ENCODE data around the gene BOC. TPM values are rescaled to one million over a fixed set of nuclear protein-coding genes. Genes with fewer than 3 reads are reported as not detected.

Gene BOC
- total and polyA plus RNA-seq, 2 donors (not counting 1 experiment from before 2014, with no cell fraction given): 2.1 to 4.2 TPM

- DNase-seq (ENCODE audit: low read depth in 2 of 2): peak in 1 of 2 donors; percentile 29
- Histone ChIP-seq H3K4me3 (replicated peaks in 1 of 4; ENCODE audit: control extremely low read depth in 1 of 4, insufficient read depth in 1 of 4, low read depth in 3 of 4, low read length in 4 of 4) (no peak overlapping the region), H2AFZ (ENCODE audit: low read length) (no peak overlapping the region), H3K9me3 (ENCODE audit: control insufficient read depth, insufficient read depth, low read depth, low read length) (no peaks in the 10 kb centered on the region), H3K36me3 (ENCODE audit: control insufficient read depth, insufficient read depth, low read length) (no peaks in the 10 kb centered on the region), H3K4me2 (ENCODE audit: extremely low read depth, insufficient read depth, low read length) (no peak overlapping the region), H3K79me2 (ENCODE audit: control insufficient read depth, insufficient read depth, low read length) (no peaks in the 10 kb centered on the region), H3K9ac (ENCODE audit: insufficient read depth, low read length) (no peak overlapping the region), H3K27me3 (ENCODE audit: control insufficient read depth, insufficient read depth, low read length) (peaks cover 24% of the 10 kb centered on the region), H3K4me1 (ENCODE audit: control insufficient read depth, extremely low read depth, insufficient read depth, low read length) (no peaks in the 10 kb centered on the region), H3K27ac (ENCODE audit: insufficient read depth, low read length) (no peak overlapping the region), H4K20me1 (ENCODE audit: control insufficient read depth, extremely low read depth, insufficient read depth, low read length) (no peaks in the 10 kb centered on the region)
- TF ChIP-seq CTCF (conservative IDR thresholded peaks at IDR 0.05 in 1 of 2, IDR thresholded peaks at IDR 0.05 in 1 of 2; ENCODE audit: low read depth in 1 of 2, low read length in 2 of 2) (no peak), EZH2 (IDR thresholded peaks at IDR 0.05; ENCODE audit: low read length, missing control alignments) (no peak)
These were observed 32.0 kb upstream of the BOC start for GRCh38 chr3:113179235-113179824.

- no peaks in the 10 kb centered on the region for H3K79me2 ChIP-seq (ENCODE audit: control insufficient read depth, insufficient read depth, low read length)
- H3K9ac ChIP-seq (ENCODE audit: insufficient read depth, low read length): no peak overlapping the region
- H3K27ac ChIP-seq (ENCODE audit: insufficient read depth, low read length): no peak overlapping the region
- no peaks in the 10 kb centered on the region for H3K4me1 ChIP-seq (ENCODE audit: control insufficient read depth, extremely low read depth, insufficient read depth, low read length)
- H3K36me3 ChIP-seq (ENCODE audit: control insufficient read depth, insufficient read depth, low read length): no peaks in the 10 kb centered on the region
- H3K4me2 ChIP-seq (ENCODE audit: extremely low read depth, insufficient read depth, low read length): no peak overlapping the region
- TF ChIP-seq EZH2 (IDR thresholded peaks at IDR 0.05; ENCODE audit: low read length, missing control alignments) (no peak), CTCF (conservative IDR thresholded peaks at IDR 0.05 in 1 of 2, IDR thresholded peaks at IDR 0.05 in 1 of 2; ENCODE audit: low read depth in 1 of 2, low read length in 2 of 2) (no peak)
- H2AFZ ChIP-seq (ENCODE audit: low read length): no peak overlapping the region
- H3K27me3 ChIP-seq (ENCODE audit: control insufficient read depth, insufficient read depth, low read length): peaks cover 19% of the 10 kb centered on the region
- no peak overlapping the region for H3K4me3 ChIP-seq (replicated peaks in 1 of 4; ENCODE audit: control extremely low read depth in 1 of 4, insufficient read depth in 1 of 4, low read depth in 3 of 4, low read length in 4 of 4)
- peak; percentile 31 to 33 for DNase-seq (ENCODE audit: low read depth in 2 of 2)
- H4K20me1 ChIP-seq (ENCODE audit: control insufficient read depth, extremely low read depth, insufficient read depth, low read length): no peaks in the 10 kb centered on the region
- no peaks in the 10 kb centered on the region for H3K9me3 ChIP-seq (ENCODE audit: control insufficient read depth, insufficient read depth, low read depth, low read length)
These were observed 27.4 kb upstream of the BOC start for GRCh38 chr3:113183748-113184661.

- no peak for DNase-seq (ENCODE audit: low read depth in 2 of 2)
- TF ChIP-seq CTCF (conservative IDR thresholded peaks at IDR 0.05 in 1 of 2, IDR thresholded peaks at IDR 0.05 in 1 of 2; ENCODE audit: low read depth in 1 of 2, low read length in 2 of 2) (no peak), EZH2 (IDR thresholded peaks at IDR 0.05; ENCODE audit: low read length, missing control alignments) (no peak)
- H3K4me1 ChIP-seq (ENCODE audit: control insufficient read depth, extremely low read depth, insufficient read depth, low read length): no peaks in the 10 kb centered on the region
- no peaks in the 10 kb centered on the region for H3K79me2 ChIP-seq (ENCODE audit: control insufficient read depth, insufficient read depth, low read length)
- no peak overlapping the region for H2AFZ ChIP-seq (ENCODE audit: low read length)
- H3K4me2 ChIP-seq (ENCODE audit: extremely low read depth, insufficient read depth, low read length): no peak overlapping the region
- no peaks in the 10 kb centered on the region for H3K9me3 ChIP-seq (ENCODE audit: control insufficient read depth, insufficient read depth, low read depth, low read length)
- no peak overlapping the region for H3K4me3 ChIP-seq (replicated peaks in 1 of 4; ENCODE audit: control extremely low read depth in 1 of 4, insufficient read depth in 1 of 4, low read depth in 3 of 4, low read length in 4 of 4)
- H3K36me3 ChIP-seq (ENCODE audit: control insufficient read depth, insufficient read depth, low read length): no peaks in the 10 kb centered on the region
- no peak overlapping the region for H3K27ac ChIP-seq (ENCODE audit: insufficient read depth, low read length)
- H4K20me1 ChIP-seq (ENCODE audit: control insufficient read depth, extremely low read depth, insufficient read depth, low read length): no peaks in the 10 kb centered on the region
- peaks cover 16% of the 10 kb centered on the region for H3K27me3 ChIP-seq (ENCODE audit: control insufficient read depth, insufficient read depth, low read length)
- no peak overlapping the region for H3K9ac ChIP-seq (ENCODE audit: insufficient read depth, low read length)
These were observed 26.0 kb upstream of the BOC start for GRCh38 chr3:113185194-113185835.

Measured in fibroblast of lung (primary cell).